Measurements from ENCODE around the gene TMIGD1. TPM values are rescaled to one million over a fixed set of nuclear protein-coding genes. Genes with fewer than 3 reads are reported as not detected.

Gene TMIGD1
- total RNA-seq, 4 donors from 2014 or later: not detected

DNA sequence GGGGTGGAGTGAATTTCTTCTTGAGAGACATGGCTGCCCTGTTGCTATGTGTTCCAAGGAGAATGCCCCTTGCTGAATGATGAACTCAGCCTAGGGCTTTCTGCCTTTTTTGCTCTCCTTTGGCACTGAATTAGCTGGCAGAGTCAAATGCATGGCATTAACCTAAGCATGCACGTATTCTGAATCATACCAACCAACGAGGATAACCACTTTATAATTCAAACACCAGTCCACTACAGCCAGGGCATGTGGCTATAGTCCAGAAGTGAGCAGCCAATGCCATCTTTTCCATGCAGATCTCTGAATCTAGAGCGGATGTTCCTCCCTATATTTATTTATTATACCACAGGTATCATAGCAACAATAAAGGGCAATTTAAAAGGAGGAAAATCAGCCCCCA lies 15.7 kb downstream of the TMIGD1 start:
- H3K9me3 ChIP-seq: no peaks in the 10 kb centered on the region
- no peaks in the 10 kb centered on the region for H3K27me3 ChIP-seq
- no peak for TF ChIP-seq POLR2A (IDR thresholded peaks at IDR 0.05)
- TF ChIP-seq, protein P1, sequence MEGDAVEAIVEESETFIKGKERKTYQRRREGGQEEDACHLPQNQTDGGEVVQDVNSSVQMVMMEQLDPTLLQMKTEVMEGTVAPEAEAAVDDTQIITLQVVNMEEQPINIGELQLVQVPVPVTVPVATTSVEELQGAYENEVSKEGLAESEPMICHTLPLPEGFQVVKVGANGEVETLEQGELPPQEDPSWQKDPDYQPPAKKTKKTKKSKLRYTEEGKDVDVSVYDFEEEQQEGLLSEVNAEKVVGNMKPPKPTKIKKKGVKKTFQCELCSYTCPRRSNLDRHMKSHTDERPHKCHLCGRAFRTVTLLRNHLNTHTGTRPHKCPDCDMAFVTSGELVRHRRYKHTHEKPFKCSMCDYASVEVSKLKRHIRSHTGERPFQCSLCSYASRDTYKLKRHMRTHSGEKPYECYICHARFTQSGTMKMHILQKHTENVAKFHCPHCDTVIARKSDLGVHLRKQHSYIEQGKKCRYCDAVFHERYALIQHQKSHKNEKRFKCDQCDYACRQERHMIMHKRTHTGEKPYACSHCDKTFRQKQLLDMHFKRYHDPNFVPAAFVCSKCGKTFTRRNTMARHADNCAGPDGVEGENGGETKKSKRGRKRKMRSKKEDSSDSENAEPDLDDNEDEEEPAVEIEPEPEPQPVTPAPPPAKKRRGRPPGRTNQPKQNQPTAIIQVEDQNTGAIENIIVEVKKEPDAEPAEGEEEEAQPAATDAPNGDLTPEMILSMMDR (IDR thresholded peaks at IDR 0.05): no peak
- H3K4me3 ChIP-seq: no peak overlapping the region
- no peak overlapping the region for H3K27ac ChIP-seq
- no peak for DNase-seq
- intact Hi-C loops (cut with DNase I; ENCODE audit: low total_unique reads): no loop called here
- H3K4me1 ChIP-seq: no peaks in the 10 kb centered on the region
- no peaks in the 10 kb centered on the region for H3K36me3 ChIP-seq

DNA sequence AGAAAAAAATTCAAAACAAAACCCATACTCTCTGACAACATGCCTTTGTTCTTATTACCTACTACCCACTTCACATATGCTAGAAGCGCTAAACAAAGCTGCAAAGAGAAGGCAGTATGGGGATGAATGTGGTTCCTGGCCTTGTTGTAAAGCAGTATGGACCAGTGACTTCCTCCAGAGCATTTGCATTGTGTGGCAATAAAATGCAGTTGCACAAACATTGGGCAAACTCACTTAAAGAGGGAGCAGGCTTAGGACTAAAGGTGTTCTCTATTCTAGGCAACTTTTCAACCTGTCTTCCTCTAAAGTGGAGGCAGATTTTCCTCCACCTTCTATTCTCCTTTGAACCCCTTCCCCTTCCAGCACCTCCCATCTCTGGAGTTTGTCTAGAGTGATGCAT lies 17.1 kb downstream of the TMIGD1 start:
- H3K9me3 ChIP-seq: no peaks in the 10 kb centered on the region
- DNase-seq: no peak
- no peak overlapping the region for H3K27ac ChIP-seq
- TF ChIP-seq, protein P1 (IDR thresholded peaks at IDR 0.05): no peak
- no peak for TF ChIP-seq POLR2A (IDR thresholded peaks at IDR 0.05)
- H3K36me3 ChIP-seq: no peaks in the 10 kb centered on the region
- no peaks in the 10 kb centered on the region for H3K4me1 ChIP-seq
- no peak overlapping the region for H3K4me3 ChIP-seq
- intact Hi-C loops (cut with DNase I; ENCODE audit: low total_unique reads): no loop called here
- no peaks in the 10 kb centered on the region for H3K27me3 ChIP-seq

DNA sequence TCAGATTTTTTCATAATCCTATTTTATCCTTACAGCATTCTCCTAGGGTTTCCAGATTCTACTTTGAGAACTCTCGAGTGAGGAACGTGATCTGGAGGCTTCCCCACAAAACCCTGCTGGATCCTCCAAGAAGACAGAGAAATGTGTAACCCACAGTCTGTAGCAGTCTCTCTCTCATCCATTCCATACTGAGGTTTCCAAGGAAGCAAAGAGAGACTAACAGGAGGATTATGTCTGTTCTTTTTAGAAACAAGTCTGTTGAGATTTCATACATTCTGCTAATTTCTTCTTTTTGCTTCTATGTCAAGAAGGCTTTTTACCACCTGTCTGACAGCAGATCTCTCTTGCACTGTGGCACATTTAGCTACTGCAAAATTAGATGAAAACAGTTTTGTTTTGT lies 18.8 kb downstream of the TMIGD1 start:
- no peak overlapping the region for H3K4me3 ChIP-seq
- DNase-seq: no peak
- intact Hi-C loops (cut with DNase I; ENCODE audit: low total_unique reads): no loop called here
- no peaks in the 10 kb centered on the region for H3K27me3 ChIP-seq
- H3K4me1 ChIP-seq: no peaks in the 10 kb centered on the region
- H3K9me3 ChIP-seq: no peaks in the 10 kb centered on the region
- H3K36me3 ChIP-seq: no peaks in the 10 kb centered on the region
- TF ChIP-seq, protein P1 (IDR thresholded peaks at IDR 0.05): no peak
- no peak for TF ChIP-seq POLR2A (IDR thresholded peaks at IDR 0.05)
- no peak overlapping the region for H3K27ac ChIP-seq

DNA sequence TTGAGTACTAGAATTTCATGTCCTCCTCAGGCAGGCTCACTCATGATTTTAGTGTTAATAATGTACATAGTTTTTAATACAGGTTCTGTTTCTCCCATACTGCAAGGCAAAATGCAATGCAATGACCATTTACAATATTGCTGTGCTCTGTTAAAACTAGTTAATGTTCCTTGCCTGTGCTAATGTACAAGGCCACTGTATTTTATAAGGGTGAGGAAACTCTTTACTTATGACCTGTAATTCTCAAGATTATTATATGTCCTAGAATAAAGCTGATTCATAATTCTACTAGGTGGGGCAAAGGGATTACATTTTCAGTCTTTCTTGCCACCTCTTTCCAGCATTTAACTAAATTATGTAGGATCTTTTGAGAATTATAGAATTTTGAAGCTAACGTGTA lies 19.4 kb downstream of the TMIGD1 start:
- H3K27ac ChIP-seq: no peak overlapping the region
- H3K9me3 ChIP-seq: no peaks in the 10 kb centered on the region
- TF ChIP-seq, protein P1 (IDR thresholded peaks at IDR 0.05): no peak
- TF ChIP-seq POLR2A (IDR thresholded peaks at IDR 0.05): no peak
- no peaks in the 10 kb centered on the region for H3K36me3 ChIP-seq
- no peaks in the 10 kb centered on the region for H3K4me1 ChIP-seq
- DNase-seq: no peak
- H3K27me3 ChIP-seq: no peaks in the 10 kb centered on the region
- intact Hi-C loops (cut with DNase I; ENCODE audit: low total_unique reads): no loop called here
- H3K4me3 ChIP-seq: no peak overlapping the region

DNA sequence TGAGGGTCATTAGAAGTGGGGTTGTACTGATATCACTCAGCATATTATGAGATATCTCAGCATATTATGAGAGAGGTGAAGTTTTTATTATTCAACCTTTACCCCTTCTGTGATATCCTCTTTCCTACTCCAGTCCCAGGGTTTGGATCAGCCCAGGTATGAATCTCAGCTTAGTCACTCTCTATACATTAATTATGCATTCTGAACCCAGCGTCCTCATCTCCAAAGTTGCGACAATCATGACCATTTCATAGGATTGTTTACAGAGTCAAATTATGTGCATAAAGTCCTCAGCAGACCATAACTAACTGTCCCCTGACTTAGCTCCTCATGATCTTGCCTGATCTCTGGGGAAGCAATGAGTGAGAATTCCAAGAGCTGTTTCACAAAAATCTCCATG lies 21.6 kb downstream of the TMIGD1 start:
- no peak overlapping the region for H3K4me3 ChIP-seq
- TF ChIP-seq, protein P1 (IDR thresholded peaks at IDR 0.05): no peak
- no peak for TF ChIP-seq POLR2A (IDR thresholded peaks at IDR 0.05)
- no peaks in the 10 kb centered on the region for H3K9me3 ChIP-seq
- H3K27ac ChIP-seq: no peak overlapping the region
- no peaks in the 10 kb centered on the region for H3K27me3 ChIP-seq
- no peaks in the 10 kb centered on the region for H3K4me1 ChIP-seq
- intact Hi-C loops (cut with DNase I; ENCODE audit: low total_unique reads): no loop called here
- no peak for DNase-seq
- H3K36me3 ChIP-seq: no peaks in the 10 kb centered on the region
